Tibial nerve (tissue), 4 donors: ENCODE results near the gene OR2AG2.

ENCODE experiments used
- CTCF ChIP-seq, 5 experiments: fragments of 200-600 bp in 3 of 5; fragments of 450-650 bp in 2 of 5; sonication (generic) in 3 of 5; IDR thresholded peaks; one replicate each; pipeline ENCODE4 v1.5.1; 2016 to 2019; ENCODE audit warnings: antibody characterized with exemption in 5 of 5, mild to moderate bottlenecking in 3 of 5, moderate library complexity in 2 of 5
- EP300 ChIP-seq, 2 donors: sonication (generic); formaldehyde crosslinking; IDR thresholded peaks; one replicate each; pipeline ENCODE4 v1.6.1; 2017; ENCODE audit warnings: antibody characterized with exemption in 2 of 2, mild to moderate bottlenecking in 1 of 2
- POLR2A ChIP-seq, 2 donors: fragments of 450-650 bp; IDR thresholded peaks; one replicate each; pipeline ENCODE4 v1.6.1; 2017; ENCODE audit warnings: antibody characterized with exemption in 2 of 2, mild to moderate bottlenecking in 2 of 2, moderate library complexity in 2 of 2

DNA sequence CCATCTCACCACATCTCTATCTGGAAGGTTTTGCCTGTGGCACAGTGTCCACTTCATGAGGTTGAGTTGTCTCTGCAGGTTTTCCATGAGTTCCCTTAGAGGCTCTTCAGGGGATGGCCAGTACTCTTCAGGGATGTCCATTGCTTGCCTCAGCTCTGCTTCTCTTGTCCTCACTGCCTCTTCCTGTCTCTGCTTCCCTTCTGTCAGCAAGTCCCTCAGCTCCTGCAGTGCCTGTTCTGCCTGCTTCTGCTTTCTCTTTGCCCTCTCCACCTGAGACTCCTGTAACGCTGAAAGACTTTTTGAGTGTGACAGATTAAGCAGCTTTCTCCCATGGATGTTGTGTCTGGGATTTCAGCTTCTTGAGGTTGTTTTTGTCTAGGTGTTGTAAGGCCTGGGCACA is 50.4 kb downstream of the OR2AG2 start:
- TF ChIP-seq CTCF (IDR thresholded peaks at IDR 0.05) (no peak), POLR2A (IDR thresholded peaks at IDR 0.05) (no peak), EP300 (IDR thresholded peaks at IDR 0.05) (no peak)
